ENCODE data around the gene BECN2. TPM values are rescaled to one million over a fixed set of nuclear protein-coding genes. Genes with fewer than 3 reads are reported as not detected.
A peak's percentile ranks its signal among the peaks of the same experiment; 100 is the strongest.

Gene BECN2
- total and polyA plus RNA-seq, 5 donors from 2014 or later = not detected

- H3K9me3 Mint-ChIP-seq = peaks cover 0 to 2% (median 0%) of the 10 kb centered on the region in 7 donors
- no peak overlapping the region for H3K4me3 Mint-ChIP-seq
- Histone ChIP-seq H3K36me3 (ENCODE audit: control insufficient read depth, insufficient read depth, low read length) (no peaks in the 10 kb centered on the region), H3K27me3 (ENCODE audit: control insufficient read depth, insufficient read depth, low read length) (no peaks in the 10 kb centered on the region), H3K9me3 (ENCODE audit: control insufficient read depth in 2 of 2, low read length in 2 of 2) (no peaks in the 10 kb centered on the region), H3K27ac (ENCODE audit: insufficient read depth, low read length, poor library complexity, severe bottlenecking) (no peak overlapping the region), H3K4me3 (ENCODE audit: low read depth, low read length) (no peak overlapping the region), H3K4me1 (ENCODE audit: control insufficient read depth, insufficient read depth, low read length, poor library complexity, severe bottlenecking) (no peaks in the 10 kb centered on the region)
- H3K4me1 Mint-ChIP-seq = no peaks in the 10 kb centered on the region
- ATAC-seq (ENCODE audit: low read depth in 2 of 2) (no peak), DNase-seq (no peak)
- H3K27ac Mint-ChIP-seq = no peak overlapping the region
- peaks cover 5% of the 10 kb centered on the region for H3K27me3 Mint-ChIP-seq
- no peaks in the 10 kb centered on the region for H3K36me3 Mint-ChIP-seq
Measured at GRCh38 chr1:241932845-241933244, 24.7 kb upstream of the BECN2 start.

- no peak for DNase-seq
- Mint-ChIP-seq H3K27me3 (peaks cover 11% of the 10 kb centered on the region), H3K36me3 (no peaks in the 10 kb centered on the region), H3K9me3 (peaks cover 0 to 4% (median 2%) of the 10 kb centered on the region in 7 donors), H3K4me1 (no peaks in the 10 kb centered on the region), H3K27ac (no peak overlapping the region), H3K4me3 (no peak overlapping the region)
- Histone ChIP-seq H3K36me3 (ENCODE audit: control insufficient read depth, insufficient read depth, low read length) (no peaks in the 10 kb centered on the region), H3K9me3 (ENCODE audit: control insufficient read depth in 2 of 2, low read length in 2 of 2) (peaks cover 0 to 2% of the 10 kb centered on the region in 2 experiments), H3K27me3 (ENCODE audit: control insufficient read depth, insufficient read depth, low read length) (no peaks in the 10 kb centered on the region), H3K27ac (ENCODE audit: insufficient read depth, low read length, poor library complexity, severe bottlenecking) (no peak overlapping the region), H3K4me3 (ENCODE audit: low read depth, low read length) (no peak overlapping the region), H3K4me1 (ENCODE audit: control insufficient read depth, insufficient read depth, low read length, poor library complexity, severe bottlenecking) (no peaks in the 10 kb centered on the region)
- no peak for ATAC-seq (ENCODE audit: low read depth in 2 of 2)
Measured at GRCh38 chr1:241934201-241934848, 23.2 kb upstream of the BECN2 start.

GRCh38 chr1:241934866-241935265 lies 22.7 kb upstream of the BECN2 start:
- Histone ChIP-seq H3K9me3 (ENCODE audit: control insufficient read depth in 2 of 2, low read length in 2 of 2) (peaks cover 0 to 2% of the 10 kb centered on the region in 2 experiments), H3K4me3 (ENCODE audit: low read depth, low read length) (no peak overlapping the region), H3K4me1 (ENCODE audit: control insufficient read depth, insufficient read depth, low read length, poor library complexity, severe bottlenecking) (no peaks in the 10 kb centered on the region), H3K36me3 (ENCODE audit: control insufficient read depth, insufficient read depth, low read length) (no peaks in the 10 kb centered on the region), H3K27ac (ENCODE audit: insufficient read depth, low read length, poor library complexity, severe bottlenecking) (no peak overlapping the region), H3K27me3 (ENCODE audit: control insufficient read depth, insufficient read depth, low read length) (no peaks in the 10 kb centered on the region)
- Mint-ChIP-seq H3K36me3 (no peaks in the 10 kb centered on the region), H3K27ac (no peak overlapping the region), H3K27me3 (peaks cover 11% of the 10 kb centered on the region), H3K9me3 (peaks cover 0 to 4% (median 2%) of the 10 kb centered on the region in 7 donors), H3K4me3 (no peak overlapping the region), H3K4me1 (no peaks in the 10 kb centered on the region)
- ATAC-seq (ENCODE audit: low read depth in 2 of 2) = no peak
- DNase-seq = no peak

- Histone ChIP-seq H3K9me3 (ENCODE audit: control insufficient read depth in 2 of 2, low read length in 2 of 2) (peaks cover 0 to 2% of the 10 kb centered on the region in 2 experiments), H3K27me3 (ENCODE audit: control insufficient read depth, insufficient read depth, low read length) (no peaks in the 10 kb centered on the region), H3K4me3 (ENCODE audit: low read depth, low read length) (no peak overlapping the region), H3K27ac (ENCODE audit: insufficient read depth, low read length, poor library complexity, severe bottlenecking) (no peak overlapping the region), H3K36me3 (ENCODE audit: control insufficient read depth, insufficient read depth, low read length) (no peaks in the 10 kb centered on the region), H3K4me1 (ENCODE audit: control insufficient read depth, insufficient read depth, low read length, poor library complexity, severe bottlenecking) (no peaks in the 10 kb centered on the region)
- peaks cover 0 to 2% (median under 1%) of the 10 kb centered on the region in 4 donors for H3K4me1 Mint-ChIP-seq
- no peak overlapping the region for H3K4me3 Mint-ChIP-seq
- peaks cover 0 to 5% (median 1%) of the 10 kb centered on the region in 7 donors for H3K9me3 Mint-ChIP-seq
- no peaks in the 10 kb centered on the region for H3K36me3 Mint-ChIP-seq
- peaks cover 11% of the 10 kb centered on the region for H3K27me3 Mint-ChIP-seq
- DNase-seq = no peak
- no peak overlapping the region for H3K27ac Mint-ChIP-seq
- ATAC-seq (ENCODE audit: low read depth in 2 of 2) = no peak
Measured at GRCh38 chr1:241939798-241940197, 17.8 kb upstream of the BECN2 start.

GRCh38 chr1:241942738-241943137 lies 14.8 kb upstream of the BECN2 start:
- Mint-ChIP-seq H3K27me3 (peaks cover 11% of the 10 kb centered on the region), H3K4me3 (no peak overlapping the region), H3K9me3 (peaks cover 0 to 5% (median 1%) of the 10 kb centered on the region in 7 donors), H3K4me1 (peaks cover 0 to 2% (median under 1%) of the 10 kb centered on the region in 4 donors), H3K36me3 (no peaks in the 10 kb centered on the region), H3K27ac (no peak overlapping the region)
- ATAC-seq (ENCODE audit: low read depth in 2 of 2) (no peak), DNase-seq (no peak)
- Histone ChIP-seq H3K9me3 (ENCODE audit: control insufficient read depth in 2 of 2, low read length in 2 of 2) (peaks cover 0 to 2% of the 10 kb centered on the region in 2 experiments), H3K4me3 (ENCODE audit: low read depth, low read length) (no peak overlapping the region), H3K27me3 (ENCODE audit: control insufficient read depth, insufficient read depth, low read length) (no peaks in the 10 kb centered on the region), H3K36me3 (ENCODE audit: control insufficient read depth, insufficient read depth, low read length) (no peaks in the 10 kb centered on the region), H3K27ac (ENCODE audit: insufficient read depth, low read length, poor library complexity, severe bottlenecking) (no peak overlapping the region), H3K4me1 (ENCODE audit: control insufficient read depth, insufficient read depth, low read length, poor library complexity, severe bottlenecking) (no peaks in the 10 kb centered on the region)

- Histone ChIP-seq H3K9me3 (ENCODE audit: control insufficient read depth in 2 of 2, low read length in 2 of 2) (no peaks in the 10 kb centered on the region), H3K27me3 (ENCODE audit: control insufficient read depth, insufficient read depth, low read length) (no peaks in the 10 kb centered on the region), H3K36me3 (ENCODE audit: control insufficient read depth, insufficient read depth, low read length) (no peaks in the 10 kb centered on the region), H3K4me3 (ENCODE audit: low read depth, low read length) (no peak overlapping the region), H3K27ac (ENCODE audit: insufficient read depth, low read length, poor library complexity, severe bottlenecking) (no peak overlapping the region), H3K4me1 (ENCODE audit: control insufficient read depth, insufficient read depth, low read length, poor library complexity, severe bottlenecking) (no peaks in the 10 kb centered on the region)
- ATAC-seq (ENCODE audit: low read depth in 2 of 2) (no peak), DNase-seq (no peak)
- Mint-ChIP-seq H3K27ac (no peak overlapping the region), H3K4me1 (peaks cover 0 to 2% (median under 1%) of the 10 kb centered on the region in 4 donors), H3K4me3 (peak overlapping the region in 1 of 4 donors; percentile 41), H3K36me3 (no peaks in the 10 kb centered on the region), H3K27me3 (peaks cover 5% of the 10 kb centered on the region), H3K9me3 (peaks cover 0 to 3% (median 0%) of the 10 kb centered on the region in 7 donors)
Measured at GRCh38 chr1:241944300-241944699, 13.3 kb upstream of the BECN2 start.

GRCh38 chr1:241947354-241947753 lies 10.2 kb upstream of the BECN2 start:
- Histone ChIP-seq H3K4me1 (ENCODE audit: control insufficient read depth, insufficient read depth, low read length, poor library complexity, severe bottlenecking) (no peaks in the 10 kb centered on the region), H3K9me3 (ENCODE audit: control insufficient read depth in 2 of 2, low read length in 2 of 2) (no peaks in the 10 kb centered on the region), H3K36me3 (ENCODE audit: control insufficient read depth, insufficient read depth, low read length) (no peaks in the 10 kb centered on the region), H3K27ac (ENCODE audit: insufficient read depth, low read length, poor library complexity, severe bottlenecking) (no peak overlapping the region), H3K4me3 (ENCODE audit: low read depth, low read length) (no peak overlapping the region), H3K27me3 (ENCODE audit: control insufficient read depth, insufficient read depth, low read length) (no peaks in the 10 kb centered on the region)
- DNase-seq = no peak
- H3K4me1 Mint-ChIP-seq = peaks cover 0 to 2% (median under 1%) of the 10 kb centered on the region in 4 donors
- no peaks in the 10 kb centered on the region for H3K9me3 Mint-ChIP-seq
- H3K27me3 Mint-ChIP-seq = peaks cover 5% of the 10 kb centered on the region
- no peak for ATAC-seq (ENCODE audit: low read depth in 2 of 2)
- no peaks in the 10 kb centered on the region for H3K36me3 Mint-ChIP-seq
- H3K27ac Mint-ChIP-seq = no peak overlapping the region
- H3K4me3 Mint-ChIP-seq = no peak overlapping the region

- H3K4me3 Mint-ChIP-seq = no peak overlapping the region
- no peaks in the 10 kb centered on the region for H3K36me3 ChIP-seq (ENCODE audit: control insufficient read depth, insufficient read depth, low read length)
- DNase-seq = no peak
- H3K9me3 Mint-ChIP-seq = no peaks in the 10 kb centered on the region
- H3K4me1 Mint-ChIP-seq = no peaks in the 10 kb centered on the region
- no peaks in the 10 kb centered on the region for H3K27me3 ChIP-seq (ENCODE audit: control insufficient read depth, insufficient read depth, low read length)
- no peak overlapping the region for H3K27ac ChIP-seq (ENCODE audit: insufficient read depth, low read length, poor library complexity, severe bottlenecking)
- no peak overlapping the region for H3K4me3 ChIP-seq (ENCODE audit: low read depth, low read length)
- ATAC-seq (ENCODE audit: low read depth in 2 of 2) = no peak
- H3K36me3 Mint-ChIP-seq = no peaks in the 10 kb centered on the region
- no peaks in the 10 kb centered on the region for H3K9me3 ChIP-seq (ENCODE audit: control insufficient read depth in 2 of 2, low read length in 2 of 2)
- H3K27me3 Mint-ChIP-seq = no peaks in the 10 kb centered on the region
- no peaks in the 10 kb centered on the region for H3K4me1 ChIP-seq (ENCODE audit: control insufficient read depth, insufficient read depth, low read length, poor library complexity, severe bottlenecking)
- no peak overlapping the region for H3K27ac Mint-ChIP-seq
Measured at GRCh38 chr1:241950390-241950789, 7.2 kb upstream of the BECN2 start.

Measured in CD4-positive, CD25-positive, alpha-beta regulatory T cell (primary cell).